GM12873 (cell line): ENCODE results near the gene ATXN1.

ENCODE experiments used
- TF ChIP-seq, protein P1 (sequence below): IDR thresholded peaks from 2 replicates; pipeline ENCODE4 v1.5.1; 2012; ENCODE audit warnings: low read depth, mild to moderate bottlenecking, moderate library complexity, low read length, control low read depth; ENCODE audit not compliant: insufficient read depth; ENCODE audit errors: missing control alignments

The ATXN1 gene

DNA sequence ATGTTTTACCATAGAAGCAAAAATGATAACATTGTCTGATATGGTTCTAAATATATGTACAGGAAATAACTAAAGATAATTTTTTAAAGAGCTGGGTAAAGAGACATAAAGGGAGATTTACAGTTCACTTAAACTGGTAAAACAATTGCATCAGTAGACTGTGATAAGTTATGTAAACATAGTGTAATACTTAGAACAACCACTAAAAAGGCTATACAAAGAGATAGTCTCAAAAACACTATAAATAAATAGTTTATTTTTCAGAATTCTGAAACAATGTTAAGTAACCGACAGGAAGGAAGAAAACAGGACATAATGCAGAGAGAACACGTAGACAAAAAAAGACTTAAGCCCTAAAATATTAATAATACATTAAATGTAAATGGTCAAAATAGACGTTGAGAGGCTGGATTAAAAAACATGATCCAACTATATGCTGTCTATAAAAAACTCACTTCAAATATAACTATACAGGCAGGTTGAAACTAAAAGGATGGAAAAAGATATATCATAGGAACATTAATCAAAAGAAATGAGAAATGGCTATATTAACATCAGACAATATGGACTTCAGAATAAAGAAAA lies 32.7 kb upstream of the ATXN1 start:
- TF ChIP-seq, protein P1, sequence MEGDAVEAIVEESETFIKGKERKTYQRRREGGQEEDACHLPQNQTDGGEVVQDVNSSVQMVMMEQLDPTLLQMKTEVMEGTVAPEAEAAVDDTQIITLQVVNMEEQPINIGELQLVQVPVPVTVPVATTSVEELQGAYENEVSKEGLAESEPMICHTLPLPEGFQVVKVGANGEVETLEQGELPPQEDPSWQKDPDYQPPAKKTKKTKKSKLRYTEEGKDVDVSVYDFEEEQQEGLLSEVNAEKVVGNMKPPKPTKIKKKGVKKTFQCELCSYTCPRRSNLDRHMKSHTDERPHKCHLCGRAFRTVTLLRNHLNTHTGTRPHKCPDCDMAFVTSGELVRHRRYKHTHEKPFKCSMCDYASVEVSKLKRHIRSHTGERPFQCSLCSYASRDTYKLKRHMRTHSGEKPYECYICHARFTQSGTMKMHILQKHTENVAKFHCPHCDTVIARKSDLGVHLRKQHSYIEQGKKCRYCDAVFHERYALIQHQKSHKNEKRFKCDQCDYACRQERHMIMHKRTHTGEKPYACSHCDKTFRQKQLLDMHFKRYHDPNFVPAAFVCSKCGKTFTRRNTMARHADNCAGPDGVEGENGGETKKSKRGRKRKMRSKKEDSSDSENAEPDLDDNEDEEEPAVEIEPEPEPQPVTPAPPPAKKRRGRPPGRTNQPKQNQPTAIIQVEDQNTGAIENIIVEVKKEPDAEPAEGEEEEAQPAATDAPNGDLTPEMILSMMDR = no peak

DNA sequence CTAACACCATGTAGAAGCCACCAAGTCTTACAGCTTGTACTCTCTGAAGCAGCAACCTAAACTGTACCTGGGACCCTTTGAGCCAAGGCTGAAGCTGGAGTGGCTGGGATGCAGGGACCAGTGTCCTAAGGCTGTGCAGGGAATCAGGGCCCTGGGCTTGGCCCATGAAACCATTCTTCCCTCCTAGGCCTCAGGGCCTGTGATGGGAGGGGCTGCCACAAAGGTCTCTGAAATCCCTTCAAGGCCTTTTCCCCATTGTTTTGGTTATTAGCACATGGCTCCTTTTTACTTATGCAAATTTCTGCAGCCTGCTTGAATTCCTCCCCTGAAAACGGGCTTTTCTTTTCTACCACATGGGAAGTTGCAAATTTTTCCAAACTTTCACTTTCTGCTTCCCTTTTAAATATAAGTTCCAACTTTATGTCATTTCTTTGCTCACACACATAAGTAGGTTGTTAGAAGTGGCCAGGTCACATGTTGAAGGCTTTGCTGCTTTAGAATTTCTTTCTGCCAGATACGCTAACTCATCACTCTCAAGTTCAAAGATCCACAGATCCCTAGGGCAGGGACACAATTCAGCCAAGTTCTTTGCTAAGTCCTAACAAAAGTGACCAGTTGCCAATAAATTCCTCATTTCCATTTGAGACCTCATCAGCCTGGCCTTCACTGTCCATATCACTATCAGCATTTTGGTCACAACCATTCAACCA lies 28.2 kb upstream of the ATXN1 start:
- TF ChIP-seq, protein P1 = no peak

DNA sequence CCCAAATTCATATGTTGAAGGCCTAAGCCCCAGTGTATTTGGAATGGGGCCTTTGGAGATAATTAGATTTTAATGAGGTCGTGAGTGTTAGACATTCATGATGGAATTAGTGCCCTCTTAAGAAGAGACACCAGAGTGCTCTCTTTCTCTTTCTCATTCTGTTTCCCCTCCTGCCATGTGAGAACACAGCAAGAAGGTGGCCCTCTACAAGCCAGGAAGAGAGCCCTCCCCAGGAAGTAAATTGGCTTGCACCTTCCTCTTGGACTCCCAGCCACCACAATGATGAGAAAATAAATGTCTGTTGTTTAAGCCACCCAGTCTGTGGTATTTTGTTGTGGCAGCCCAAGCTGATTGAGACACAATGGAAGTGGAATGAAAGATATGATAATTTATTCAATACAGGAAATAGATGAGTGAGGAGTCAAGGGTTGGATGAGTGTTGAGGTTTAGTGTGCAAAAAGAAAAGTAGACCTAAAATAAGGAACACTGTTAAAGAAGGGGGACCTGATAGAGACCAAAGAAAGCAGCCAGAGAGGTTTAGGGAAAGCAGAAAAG lies 25.9 kb upstream of the ATXN1 start:
- TF ChIP-seq, protein P1 = no peak

GRCh38 chr6:16785496-16785895 lies 24.2 kb upstream of the ATXN1 start:
- TF ChIP-seq, protein P1 = no peak

GRCh38 chr6:16783952-16784565 lies 22.8 kb upstream of the ATXN1 start:
- TF ChIP-seq, protein P1 = no peak

DNA sequence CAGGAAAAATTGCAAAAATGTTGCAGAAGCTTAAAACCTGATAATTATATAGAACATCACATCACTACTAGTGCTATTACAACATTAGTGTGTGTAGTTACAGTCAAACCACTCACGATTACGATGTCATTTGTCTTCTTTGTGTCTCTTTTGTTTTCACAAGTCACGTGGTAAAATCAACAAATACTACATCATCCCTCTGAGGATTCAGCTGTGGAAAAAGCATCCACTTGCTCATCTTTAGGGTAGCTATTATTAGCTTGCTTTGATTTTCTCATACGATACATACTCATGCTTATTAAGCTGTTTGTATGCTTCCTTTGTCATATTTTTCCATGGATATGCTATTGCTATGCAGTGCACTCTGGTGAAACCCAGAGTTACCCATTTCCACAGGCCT lies 22.2 kb upstream of the ATXN1 start:
- TF ChIP-seq, protein P1 = no peak

- TF ChIP-seq, protein P1 = no peak
Observed at GRCh38 chr6:16782278-16782677, 21.0 kb upstream of the ATXN1 start.
